Measurements from ENCODE around the gene CLIC1. TPM values are rescaled to one million over a fixed set of nuclear protein-coding genes. Genes with fewer than 3 reads are reported as not detected.

Gene CLIC1
- total RNA-seq (2014; rRNA removed; shearing (Covaris generic)), result 710 and 730 TPM in 2 replicates

DNA sequence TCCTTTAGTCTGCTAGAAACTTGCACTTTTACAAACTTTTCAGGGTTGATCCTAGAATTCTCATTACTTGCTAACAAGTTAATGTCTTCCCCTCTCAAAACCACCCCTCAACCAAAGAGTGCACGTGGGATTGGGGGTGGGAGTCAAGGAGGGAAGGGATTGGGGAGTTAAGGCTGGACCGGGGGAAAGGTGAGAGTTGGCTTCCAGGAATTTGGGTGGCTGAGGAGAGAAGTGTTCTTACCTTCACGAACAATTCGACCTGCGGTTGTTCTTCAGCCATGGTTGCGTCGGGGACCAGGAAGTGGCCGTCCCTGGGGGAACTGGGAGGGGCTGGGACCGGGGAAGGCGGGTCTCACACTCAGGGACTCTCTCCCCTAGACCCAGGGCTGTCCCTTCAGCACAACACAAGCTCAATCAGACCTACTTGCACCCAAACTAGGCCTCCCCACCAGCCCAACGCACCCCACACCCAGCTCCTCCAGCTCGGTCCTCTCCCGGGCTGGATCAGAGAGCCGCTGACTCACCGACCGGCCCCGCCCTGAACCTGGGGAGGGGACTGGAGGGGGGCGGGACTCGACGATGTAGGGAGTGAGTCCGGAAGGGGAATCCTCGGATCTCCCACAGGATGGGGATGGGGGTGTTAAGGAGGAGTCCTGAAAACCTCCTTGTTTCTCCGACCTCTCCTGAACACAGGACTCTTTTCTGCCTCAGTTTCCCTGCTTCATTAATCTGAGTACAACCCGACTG is at the start of gene CLIC1:
CLIC1 (minus strand) TSS at position 510 of the 747 bp plus-strand sequence; CDS start at position 280, 230 bp downstream.
- peak; percentile 87 for DNase-seq (ENCODE audit: low spot score)

DNA sequence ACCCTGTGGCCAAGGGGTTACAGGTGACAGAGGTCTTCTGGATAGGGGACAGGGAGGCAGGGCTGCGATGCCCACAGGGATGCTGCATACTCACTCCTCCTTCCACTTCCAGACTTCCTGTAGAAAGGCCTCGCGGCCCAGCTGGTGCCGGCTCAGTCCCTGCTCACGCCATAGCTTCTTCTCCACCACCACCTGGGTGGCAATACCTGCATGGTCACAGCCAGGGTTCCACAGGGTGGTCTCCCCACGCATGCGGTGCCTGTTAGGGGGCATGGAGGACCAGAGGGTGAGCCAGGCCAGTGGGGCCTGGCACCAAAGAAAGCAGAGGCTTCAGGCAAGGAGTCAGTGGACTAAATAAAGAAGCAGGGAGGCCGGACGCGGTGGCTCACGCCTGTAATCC is 49.1 kb upstream of the CLIC1 start:
- no peak for DNase-seq (ENCODE audit: low spot score)

DNA sequence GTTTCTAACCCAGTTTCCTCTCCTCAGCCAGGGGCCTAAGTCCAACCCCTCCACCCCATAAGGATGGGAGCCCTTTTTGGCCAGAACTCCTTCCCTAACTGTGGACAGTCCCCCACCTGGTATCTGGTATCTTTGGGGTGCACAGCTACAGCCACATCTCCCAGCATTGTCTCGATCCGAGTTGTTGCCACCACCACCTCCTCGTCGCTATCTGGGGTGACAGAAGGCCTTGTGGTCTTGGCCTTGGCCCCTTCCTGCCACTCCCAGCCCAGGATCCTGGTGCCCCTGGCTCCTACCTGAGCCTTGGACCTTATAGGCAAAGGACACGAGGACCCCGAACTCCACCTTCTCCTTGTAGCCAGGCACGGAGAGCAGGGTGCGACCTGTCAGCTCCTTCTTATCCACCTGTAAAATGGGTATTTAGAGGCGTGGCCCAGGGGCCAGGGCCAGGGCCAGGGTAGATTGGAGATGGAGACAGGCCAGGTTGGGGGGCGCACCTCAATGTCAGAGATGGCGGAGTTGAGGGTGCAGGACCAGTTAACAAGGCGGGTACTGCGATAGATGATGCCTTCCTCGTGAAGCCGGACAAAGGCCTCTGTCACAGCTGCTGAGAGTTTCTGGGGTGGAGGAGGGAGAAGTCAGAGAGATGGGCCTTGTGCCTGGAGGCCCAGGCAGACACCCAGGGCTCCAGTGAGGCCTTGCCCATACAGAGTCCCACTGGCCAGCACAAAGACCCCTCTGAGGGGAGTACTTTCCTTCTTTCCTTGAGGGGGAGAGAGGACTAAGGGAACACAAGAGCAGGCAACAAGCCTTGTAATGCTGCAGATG is 48.0 kb upstream of the CLIC1 start:
- no peak for DNase-seq (ENCODE audit: low spot score)

DNA sequence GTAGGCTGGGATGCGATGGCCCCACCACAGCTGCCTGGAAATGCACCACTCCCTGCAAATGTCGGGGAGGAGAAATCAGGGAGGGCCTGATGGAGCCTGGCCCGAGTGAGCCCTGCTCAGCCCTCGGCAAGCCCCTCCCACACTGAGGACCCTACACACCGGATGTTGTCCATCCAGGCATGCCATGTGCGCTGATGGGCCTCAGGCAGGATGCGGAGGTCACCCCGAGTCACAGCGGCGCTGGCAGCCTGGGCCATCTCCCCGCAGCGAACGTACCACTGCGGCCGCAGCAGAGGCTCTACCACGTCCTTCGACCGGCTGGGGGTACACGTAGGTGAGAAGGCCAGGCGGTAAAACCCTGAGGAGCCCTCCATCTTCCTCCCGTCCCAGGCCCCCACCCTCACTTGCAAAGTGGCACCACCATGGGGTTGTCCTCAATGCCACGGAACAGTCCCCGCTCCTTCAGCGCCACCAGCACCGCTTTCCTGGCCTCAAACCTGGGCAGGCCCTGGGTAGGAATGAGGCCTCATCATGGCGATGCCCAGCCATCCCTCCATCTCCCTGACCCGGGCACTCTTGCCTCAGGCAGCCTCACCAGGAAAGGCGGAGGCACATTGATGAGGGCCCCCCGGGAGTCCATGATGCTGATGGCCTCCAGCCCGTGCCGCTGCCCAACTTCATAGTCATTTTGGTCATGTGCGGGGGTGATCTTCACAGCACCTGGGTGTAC is 46.0 kb upstream of the CLIC1 start:
- DNase-seq (ENCODE audit: low spot score), result no peak

DNA sequence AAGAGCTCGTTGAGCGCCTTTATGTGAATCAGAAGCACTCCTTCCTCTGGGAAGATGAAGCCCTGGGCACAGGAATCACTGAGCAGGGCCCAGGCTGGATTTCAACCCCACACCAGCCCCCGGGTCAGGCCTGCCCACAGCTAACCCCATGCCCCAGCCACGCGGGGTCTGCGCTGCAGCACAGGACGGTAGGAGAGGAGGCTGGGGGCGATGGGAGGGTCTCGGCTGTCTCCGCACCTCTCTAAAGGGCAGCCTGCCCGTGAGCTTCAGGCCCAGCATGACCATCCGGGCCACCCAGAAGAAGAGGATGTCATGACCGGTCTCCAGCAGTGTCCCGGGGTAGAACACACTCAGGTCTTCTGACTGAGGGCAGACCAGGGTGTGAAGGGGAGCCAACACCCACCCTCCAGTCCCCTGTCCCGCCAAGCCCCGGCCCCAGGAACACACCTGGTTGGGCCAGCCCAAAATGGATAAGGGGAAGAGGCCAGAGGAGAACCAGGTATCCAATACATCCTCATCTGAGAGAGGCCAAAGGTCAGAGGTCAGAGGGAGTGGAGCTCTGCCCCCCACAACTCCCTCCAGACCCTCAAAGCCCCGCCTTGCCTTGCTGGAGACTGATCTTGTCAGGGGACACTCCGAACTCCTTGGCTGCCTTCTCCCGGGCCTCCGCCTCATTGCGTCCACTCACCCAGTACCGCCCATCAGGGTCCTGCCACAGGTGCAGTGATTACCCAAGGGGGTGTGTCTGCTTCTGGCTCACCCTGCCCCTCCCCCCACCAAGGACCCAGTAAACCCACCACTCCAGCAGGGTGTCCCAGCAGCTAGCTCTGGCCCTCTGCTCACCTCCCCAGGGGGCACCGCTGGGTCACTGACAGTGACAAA is 45.2 kb upstream of the CLIC1 start:
- DNase-seq (ENCODE audit: low spot score), result no peak

DNA sequence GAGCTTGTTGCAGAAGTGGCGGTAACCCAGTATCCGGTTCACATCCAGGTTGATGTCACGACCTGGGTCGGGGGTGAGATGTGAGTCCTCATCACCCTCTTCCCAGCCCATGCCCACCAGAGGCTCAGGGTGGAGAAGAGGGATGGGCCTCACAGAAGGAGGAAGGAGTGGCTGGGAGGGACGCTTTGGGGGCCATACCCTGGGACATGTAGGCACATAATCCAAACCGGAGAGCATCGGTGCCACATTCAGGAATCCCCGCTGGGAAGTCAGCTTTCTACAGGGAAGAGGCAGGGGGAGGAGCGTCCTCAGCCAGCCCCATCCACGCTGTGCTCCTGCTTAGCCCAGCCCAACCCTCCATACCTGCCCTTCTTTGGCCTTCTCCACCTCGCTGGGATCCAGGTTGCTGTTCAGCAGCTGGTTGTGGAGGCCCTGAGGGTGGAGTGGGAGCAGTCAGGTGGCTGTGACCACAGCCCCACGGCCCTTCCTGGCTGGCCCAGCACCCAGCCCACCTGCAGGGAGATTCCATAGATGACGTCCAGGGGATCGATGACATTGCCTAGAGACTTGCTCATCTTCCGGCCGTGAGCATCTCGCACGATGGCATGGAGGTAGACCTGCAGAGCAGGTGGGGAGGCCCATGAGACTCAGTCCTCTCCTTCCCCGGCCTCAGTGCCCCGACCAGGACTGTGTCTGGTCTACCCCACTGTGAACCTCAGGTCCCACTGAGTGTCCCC is 44.3 kb upstream of the CLIC1 start:
- DNase-seq (ENCODE audit: low spot score), result no peak

DNA sequence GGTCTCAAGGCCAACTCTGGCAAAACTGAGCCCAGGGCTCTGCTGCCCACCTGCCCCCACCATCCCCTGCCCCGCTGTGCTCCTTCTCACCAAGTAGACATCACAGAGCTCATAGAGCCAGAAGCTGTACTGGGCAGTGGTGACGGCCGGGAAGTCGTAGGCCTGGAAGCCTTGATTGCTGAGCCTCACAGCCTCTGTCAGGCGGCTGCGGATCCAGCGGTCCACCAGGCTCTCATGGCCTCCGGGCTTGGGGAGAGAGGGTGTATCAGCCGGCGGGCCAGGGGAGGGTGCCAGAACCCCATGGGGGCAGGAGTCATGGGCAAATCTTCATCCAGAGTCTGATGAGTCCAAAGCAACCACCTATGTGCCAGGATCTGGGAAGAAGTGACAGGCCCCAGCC is 43.6 kb upstream of the CLIC1 start:
- no peak for DNase-seq (ENCODE audit: low spot score)

DNA sequence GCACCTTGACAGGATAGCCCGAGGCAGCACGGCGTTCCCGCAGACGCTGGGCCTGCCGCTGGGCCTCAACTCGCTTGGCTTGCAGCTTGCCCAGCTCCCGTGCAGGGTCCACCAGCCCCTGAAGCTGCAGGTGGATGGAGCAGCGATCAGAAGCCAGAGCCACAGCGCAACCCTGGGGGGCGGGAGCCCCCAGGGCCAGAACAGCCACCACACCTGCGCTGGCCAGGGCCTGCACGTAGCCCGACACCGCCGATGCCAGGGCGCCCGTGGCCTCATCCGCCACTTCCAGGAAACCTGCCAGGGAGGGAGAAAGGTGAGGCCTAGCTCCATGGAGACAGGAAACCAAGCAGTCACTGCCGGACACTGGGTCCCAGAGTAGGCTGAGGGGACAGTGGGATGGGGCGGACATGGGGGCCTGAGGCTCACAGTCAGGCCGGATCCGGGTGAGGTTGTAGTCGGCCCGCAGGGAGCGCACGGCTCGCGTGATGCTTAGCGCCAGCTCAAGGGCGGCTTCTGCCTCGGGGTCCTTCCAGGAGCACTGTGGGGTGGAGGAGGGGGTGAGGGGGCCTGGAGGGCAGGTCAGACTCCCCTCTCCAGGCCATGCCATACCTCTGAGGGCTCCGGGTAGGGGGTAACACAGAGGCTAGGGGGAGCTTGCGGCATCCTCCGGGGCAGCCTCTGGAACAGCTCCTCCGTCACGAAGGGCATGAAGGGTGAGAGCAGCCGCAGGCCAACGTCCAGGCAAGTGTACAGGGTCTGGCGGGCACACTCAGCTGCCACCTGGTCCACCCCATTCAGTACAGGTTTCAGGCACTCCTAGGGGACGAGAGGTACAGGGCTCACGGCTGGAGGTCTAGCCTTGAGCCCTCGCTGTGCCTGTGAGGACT is 42.9 kb upstream of the CLIC1 start:
- no peak for DNase-seq (ENCODE audit: low spot score)

DNA sequence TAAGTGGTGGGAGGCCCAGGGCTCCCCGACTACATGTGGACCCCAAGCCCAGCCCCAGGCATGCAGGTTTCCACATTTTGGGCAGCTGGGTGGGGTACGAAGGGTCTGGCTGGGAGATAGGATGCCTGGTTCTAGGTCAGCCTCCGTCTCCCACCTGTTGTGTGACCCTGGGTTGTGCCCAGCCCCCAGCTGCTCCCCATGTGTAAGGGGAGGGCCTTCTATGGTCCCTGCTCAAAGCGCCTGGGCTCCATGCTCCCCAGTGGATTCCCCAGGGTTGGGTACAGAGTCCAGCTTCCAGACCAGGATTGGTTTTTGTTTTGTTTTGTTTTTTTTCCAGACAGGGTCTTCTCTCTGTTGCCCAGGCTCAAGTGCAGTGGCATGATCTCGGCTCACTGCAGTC is 41.9 kb upstream of the CLIC1 start:
- DNase-seq (ENCODE audit: low spot score), result no peak

DNA sequence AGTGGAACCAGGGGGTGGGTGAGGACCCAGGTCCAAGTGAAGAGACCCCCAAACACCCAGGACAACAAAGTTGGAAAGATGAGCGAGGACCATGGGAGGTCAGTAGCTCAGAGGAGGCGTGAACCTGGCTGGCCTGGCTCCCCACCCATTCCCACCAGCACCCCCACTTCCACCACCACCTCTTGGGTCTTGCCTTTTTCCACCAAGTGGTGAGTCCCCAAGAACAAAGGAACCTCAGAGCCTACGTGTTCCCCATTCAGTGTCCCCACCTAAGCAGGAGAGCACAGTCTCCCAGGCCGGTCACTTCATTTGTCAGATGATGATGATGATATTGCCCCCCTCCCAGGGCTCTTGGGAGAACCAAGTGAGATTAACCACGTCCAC is 41.3 kb upstream of the CLIC1 start:
- no peak for DNase-seq (ENCODE audit: low spot score)

DNA sequence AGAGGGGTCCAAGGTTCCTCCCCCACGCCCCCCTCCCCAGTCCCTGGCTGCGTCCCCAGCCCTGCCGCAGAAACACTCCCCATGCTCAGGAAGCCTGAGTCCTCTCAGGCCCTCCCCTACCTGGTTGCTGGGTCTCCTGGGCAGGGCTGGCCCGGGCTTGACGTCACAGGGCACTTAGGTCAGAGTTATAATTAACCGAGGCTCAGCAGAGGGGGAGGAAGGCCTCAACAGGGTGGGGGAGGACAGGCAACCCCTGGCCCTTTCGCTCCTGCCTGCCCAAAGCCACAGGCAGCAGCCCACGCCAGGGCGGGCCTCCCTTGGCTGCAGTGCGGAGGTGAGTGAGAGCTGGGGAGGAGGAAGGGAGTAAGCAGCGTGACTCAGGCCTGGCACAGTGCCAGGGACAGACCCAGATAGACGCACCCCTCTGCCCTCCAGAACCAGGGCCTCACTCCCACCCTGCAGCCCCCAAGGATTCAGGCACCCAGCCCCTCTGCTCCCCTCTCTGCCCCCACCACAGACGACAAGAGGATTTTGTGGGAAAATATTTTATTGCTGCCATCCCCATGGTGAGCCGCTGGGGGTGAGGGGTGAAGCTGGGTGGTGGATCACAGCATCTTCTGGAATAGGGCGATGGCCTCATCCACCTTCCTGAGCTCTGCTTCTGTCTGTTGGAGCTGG is 40.8 kb upstream of the CLIC1 start, which contains the start of gene VWA7:
VWA7 (minus strand) TSS at position 340 of the 678 bp plus-strand sequence. CDS start 549 bp downstream, outside the sequence.
- peak; percentile 90 for DNase-seq (ENCODE audit: low spot score)

DNA sequence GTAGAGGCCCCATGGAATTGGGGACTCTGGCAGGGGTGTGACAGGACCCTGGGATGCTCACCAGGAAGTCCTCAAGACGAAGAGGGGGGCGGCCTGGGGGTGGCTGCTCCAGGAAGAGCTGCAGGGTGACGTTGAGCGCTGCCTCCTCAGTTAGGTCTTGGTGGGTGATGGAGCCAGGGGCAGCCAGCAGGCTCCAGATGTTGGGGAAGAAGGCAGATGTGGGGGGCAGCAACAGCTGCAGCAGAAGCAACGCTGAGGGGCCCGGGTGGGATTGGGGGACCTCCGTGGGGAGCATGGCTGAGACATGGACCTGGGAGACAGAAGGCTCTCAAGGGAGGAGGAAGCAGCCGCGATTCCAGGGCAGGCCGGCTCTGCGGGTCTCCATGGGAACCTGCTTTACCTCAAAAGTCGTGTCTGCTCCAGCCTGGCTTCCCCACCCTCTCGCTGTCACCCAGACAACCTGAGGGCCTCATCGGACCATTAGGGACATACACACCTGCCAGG is 40.2 kb upstream of the CLIC1 start:
- no peak for DNase-seq (ENCODE audit: low spot score)

DNA sequence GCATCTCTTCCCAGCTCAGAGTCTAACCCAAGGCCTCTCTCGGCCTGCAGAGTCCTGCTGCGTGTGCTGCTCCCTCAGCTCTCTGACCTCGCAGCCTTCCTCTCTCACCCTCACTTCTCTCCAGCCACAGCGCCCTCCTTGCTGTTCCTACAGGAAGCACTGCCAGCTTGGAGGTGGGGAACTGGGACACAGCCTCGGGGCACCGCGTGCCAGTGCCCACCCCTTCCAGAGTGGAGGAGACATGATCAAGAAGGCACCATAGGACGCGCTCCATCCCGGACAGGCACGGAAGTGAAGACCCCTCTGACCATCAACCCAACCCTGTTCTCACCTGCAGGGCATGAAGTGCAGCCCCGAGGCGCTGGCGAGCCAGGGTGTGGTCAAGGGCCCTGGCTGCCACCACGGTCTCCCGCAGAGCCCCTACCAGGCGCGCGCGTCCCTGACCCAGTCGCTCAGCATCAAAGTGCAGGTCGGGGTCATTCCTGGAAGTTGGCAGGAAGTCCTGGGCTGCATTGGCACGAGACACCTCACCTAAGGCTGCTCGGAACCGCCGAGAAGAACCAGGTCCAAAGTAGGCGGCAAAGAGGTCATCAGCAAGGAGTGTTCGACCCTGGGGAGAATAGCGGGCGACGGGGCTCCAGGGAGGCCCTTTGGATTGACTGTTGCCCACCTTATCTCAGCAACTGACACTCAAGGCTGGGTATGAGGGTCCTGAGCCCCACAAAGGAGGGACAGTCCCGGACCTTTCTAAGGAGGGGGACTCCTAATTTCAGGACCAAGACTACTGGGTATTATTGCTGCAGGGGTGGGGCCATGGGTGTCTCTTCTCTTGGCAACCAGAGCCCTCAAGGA is 39.5 kb upstream of the CLIC1 start:
- no peak for DNase-seq (ENCODE audit: low spot score)

DNA sequence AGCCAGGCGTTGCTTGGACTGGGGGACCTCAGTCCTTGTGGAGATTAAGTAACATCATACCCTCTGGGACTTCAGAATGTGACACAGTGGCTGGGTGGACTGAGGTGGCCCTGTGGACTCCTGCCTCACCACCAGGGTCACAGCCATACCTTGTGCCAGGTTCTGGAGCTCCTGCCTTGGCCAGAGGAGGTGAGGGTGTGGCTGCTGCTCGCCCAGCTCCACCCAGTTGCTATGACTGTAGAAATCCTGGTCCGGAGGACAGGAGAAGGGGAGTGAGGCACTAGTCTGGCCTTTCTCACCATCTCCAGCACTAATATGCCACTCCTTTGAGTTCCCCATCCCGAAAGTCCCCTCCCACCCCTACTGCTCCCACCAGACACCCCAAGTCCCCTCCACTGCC is 38.9 kb upstream of the CLIC1 start:
- DNase-seq (ENCODE audit: low spot score), result no peak

DNA sequence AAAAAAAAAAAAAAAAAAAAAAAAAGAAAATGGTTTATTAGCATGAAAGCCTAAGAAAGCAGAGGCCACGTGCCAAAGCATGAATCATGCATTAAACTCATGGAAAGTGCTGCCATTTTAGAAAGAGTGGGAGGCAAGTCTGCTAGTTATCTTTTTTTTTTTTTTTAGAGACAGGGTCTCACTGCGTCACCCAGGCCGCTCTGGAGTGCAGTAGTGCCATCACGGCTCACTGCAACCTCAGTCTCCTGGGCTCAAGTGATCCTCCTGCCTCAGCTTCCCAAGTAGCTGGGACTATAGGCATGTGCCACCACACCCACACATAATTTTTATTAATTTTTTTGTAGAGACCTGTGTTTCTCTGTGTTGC is 35.6 kb upstream of the CLIC1 start:
- no peak for DNase-seq (ENCODE audit: low spot score)

DNA sequence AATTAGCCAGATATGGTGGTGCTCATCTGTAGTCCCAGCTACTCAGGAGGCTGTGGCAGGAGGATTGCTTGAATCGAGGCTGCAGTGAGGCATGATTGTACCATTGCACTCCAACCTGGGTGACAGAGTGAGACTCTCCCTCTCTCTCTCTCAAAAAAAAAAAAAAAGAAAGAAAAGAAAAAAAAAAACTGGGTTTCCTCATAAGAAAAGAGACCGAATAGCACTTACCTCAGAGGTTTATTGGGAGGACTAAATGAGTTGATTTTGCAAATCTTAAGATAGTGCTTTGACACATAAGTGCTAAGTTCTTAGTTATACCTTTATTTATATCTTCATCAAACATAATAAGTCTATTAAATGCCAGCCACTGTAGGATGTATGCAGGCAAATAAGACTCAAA is 34.5 kb upstream of the CLIC1 start:
- no peak for DNase-seq (ENCODE audit: low spot score)

DNA sequence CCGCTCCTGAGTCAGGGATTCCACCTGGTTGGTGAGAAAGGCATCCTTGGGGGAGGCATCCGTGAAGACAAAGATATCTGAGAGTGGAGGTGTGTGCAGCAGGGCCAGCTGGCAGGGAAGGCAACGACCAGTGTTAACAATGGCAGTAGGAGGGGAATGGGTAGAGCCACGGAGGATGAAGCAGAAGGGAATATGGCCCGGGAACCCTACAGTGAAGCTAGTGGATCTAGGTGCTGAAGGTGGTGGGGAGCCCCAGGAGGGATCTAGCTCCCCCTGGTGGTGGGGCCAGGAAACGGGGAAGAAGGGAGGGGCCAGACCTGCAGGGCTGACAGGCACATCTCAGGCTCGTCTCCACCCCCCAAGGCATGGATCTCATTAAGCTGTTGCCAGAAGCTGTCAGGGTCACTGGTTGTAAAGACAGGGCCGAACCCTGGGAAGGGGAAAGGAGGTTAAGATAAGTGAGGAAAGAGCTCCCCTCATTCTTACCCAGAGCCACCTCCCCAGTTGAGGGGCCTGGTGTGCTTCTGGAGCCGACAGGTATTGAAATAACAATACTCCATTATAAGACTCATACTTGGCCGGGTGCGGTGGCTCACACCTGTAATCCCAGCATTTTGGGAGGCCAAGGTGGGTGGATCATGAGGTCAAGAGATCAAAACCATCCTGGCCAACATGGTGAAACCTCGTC is 33.5 kb upstream of the CLIC1 start:
- no peak for DNase-seq (ENCODE audit: low spot score)

Data from H4 (cell line).